Stimulated activated naive CD8-positive, alpha-beta T cell treated with anti-CD3 and anti-CD28 coated beads, Interleukin-15, amount 100 ng/mL, for 72 hours (primary cell): ENCODE data around the gene EIF2B5.
"Not testable (repeated sequence)": the region's sequence is repeated elsewhere in the genome, so short reads cannot be mapped to it uniquely, and the experiment has no call there.

Source experiments
- ATAC-seq: fragments of 150-1000 bp; cut with Tn5 transposase; 2 replicates; pipeline ENCODE4 v1.10.0; 2021; ENCODE audit warnings: mild to moderate bottlenecking, moderate library complexity
- DNase-seq, 2 donors: peaks; one replicate each; pipeline ENCODE4 v3.0.0; 2021 to 2022
- H3K27ac Mint-ChIP-seq, 2 donors: one replicate each; pipeline ENCODE4 v1.8.0; 2022; ENCODE audit warnings: mild to moderate bottlenecking in 2 of 2, mixed read lengths in 2 of 2, moderate library complexity in 2 of 2
- H3K27me3 Mint-ChIP-seq: one replicate; pipeline ENCODE4 v1.8.0; 2022; ENCODE audit warnings: mixed read lengths
- H3K4me1 Mint-ChIP-seq: one replicate; pipeline ENCODE4 v1.8.0; 2022; ENCODE audit warnings: mild to moderate bottlenecking, mixed read lengths
- H3K4me3 Mint-ChIP-seq, 2 donors: one replicate each; pipeline ENCODE4 v1.8.0; 2022; ENCODE audit warnings: mild to moderate bottlenecking in 2 of 2, mixed read lengths in 2 of 2, moderate library complexity in 1 of 2
- H3K9me3 Mint-ChIP-seq, 2 donors: one replicate each; pipeline ENCODE4 v1.8.0; 2022; ENCODE audit warnings: mixed read lengths in 2 of 2

The EIF2B5 gene

GRCh38 chr3:184160456-184160855, 25.3 kb downstream of the EIF2B5 start:
- H3K9me3 Mint-ChIP-seq = no peaks in the 10 kb centered on the region
- no peak overlapping the region for H3K27ac Mint-ChIP-seq
- H3K4me3 Mint-ChIP-seq = no peak overlapping the region
- H3K4me1 Mint-ChIP-seq = peaks cover 37% of the 10 kb centered on the region
- DNase-seq (no peak), ATAC-seq (no peak)
- H3K27me3 Mint-ChIP-seq = no peaks in the 10 kb centered on the region

- not testable (repeated sequence) for H3K4me3 Mint-ChIP-seq, H3K9me3 Mint-ChIP-seq, ATAC-seq, H3K27ac Mint-ChIP-seq, DNase-seq, H3K27me3 Mint-ChIP-seq
- peaks cover 26% of the 10 kb centered on the region for H3K4me1 Mint-ChIP-seq
Measured at GRCh38 chr3:184162571-184163070, 27.5 kb downstream of the EIF2B5 start.

GRCh38 chr3:184164648-184165330, 29.6 kb downstream of the EIF2B5 start:
- no peaks in the 10 kb centered on the region for H3K27me3 Mint-ChIP-seq
- H3K9me3 Mint-ChIP-seq = no peaks in the 10 kb centered on the region
- ATAC-seq = no peak
- DNase-seq = no peak
- H3K4me1 Mint-ChIP-seq = peaks cover 16% of the 10 kb centered on the region
- H3K4me3 Mint-ChIP-seq = no peak overlapping the region
- no peak overlapping the region for H3K27ac Mint-ChIP-seq

- Mint-ChIP-seq H3K9me3 (no peaks in the 10 kb centered on the region), H3K4me1 (peaks cover 10% of the 10 kb centered on the region), H3K27ac (no peak overlapping the region), H3K4me3 (no peak overlapping the region), H3K27me3 (no peaks in the 10 kb centered on the region)
- DNase-seq = no peak
- no peak for ATAC-seq
Measured at GRCh38 chr3:184165543-184165942, 30.4 kb downstream of the EIF2B5 start.

GRCh38 chr3:184166671-184167070, 31.5 kb downstream of the EIF2B5 start:
- Mint-ChIP-seq H3K27ac (no peak overlapping the region), H3K9me3 (no peaks in the 10 kb centered on the region), H3K4me1 (peaks cover 10% of the 10 kb centered on the region), H3K4me3 (no peak overlapping the region), H3K27me3 (no peaks in the 10 kb centered on the region)
- no peak for DNase-seq
- no peak for ATAC-seq

GRCh38 chr3:184167786-184168185, 32.6 kb downstream of the EIF2B5 start:
- no peaks in the 10 kb centered on the region for H3K27me3 Mint-ChIP-seq
- H3K4me3 Mint-ChIP-seq = no peak overlapping the region
- ATAC-seq (no peak), DNase-seq (no peak)
- H3K27ac Mint-ChIP-seq = no peak overlapping the region
- peaks cover 14% of the 10 kb centered on the region for H3K4me1 Mint-ChIP-seq
- no peaks in the 10 kb centered on the region for H3K9me3 Mint-ChIP-seq

- no peak for ATAC-seq
- Mint-ChIP-seq H3K27me3 (no peaks in the 10 kb centered on the region), H3K4me3 (no peak overlapping the region), H3K27ac (no peak overlapping the region), H3K9me3 (no peaks in the 10 kb centered on the region), H3K4me1 (peaks cover 14% of the 10 kb centered on the region)
- DNase-seq = no peak
Measured at GRCh38 chr3:184168363-184169120, 33.4 kb downstream of the EIF2B5 start.

GRCh38 chr3:184169896-184170875, 35.0 kb downstream of the EIF2B5 start:
- no peak for DNase-seq
- H3K4me1 Mint-ChIP-seq = peaks cover 22% of the 10 kb centered on the region
- no peak for ATAC-seq
- no peak overlapping the region for H3K27ac Mint-ChIP-seq
- no peaks in the 10 kb centered on the region for H3K9me3 Mint-ChIP-seq
- H3K4me3 Mint-ChIP-seq = no peak overlapping the region
- H3K27me3 Mint-ChIP-seq = no peaks in the 10 kb centered on the region

- ATAC-seq = no peak
- Mint-ChIP-seq H3K4me3 (no peak overlapping the region), H3K27me3 (no peaks in the 10 kb centered on the region), H3K27ac (no peak overlapping the region), H3K4me1 (peaks cover 35% of the 10 kb centered on the region), H3K9me3 (no peaks in the 10 kb centered on the region)
- no peak for DNase-seq
Measured at GRCh38 chr3:184171562-184171961, 36.4 kb downstream of the EIF2B5 start.

- Mint-ChIP-seq H3K4me1 (peaks cover 47% of the 10 kb centered on the region), H3K9me3 (no peaks in the 10 kb centered on the region), H3K4me3 (no peak overlapping the region), H3K27me3 (no peaks in the 10 kb centered on the region), H3K27ac (no peak overlapping the region)
- ATAC-seq (no peak), DNase-seq (no peak)
Measured at GRCh38 chr3:184172681-184173373, 37.7 kb downstream of the EIF2B5 start.

GRCh38 chr3:184173374-184173722, 38.2 kb downstream of the EIF2B5 start:
- ATAC-seq (no peak), DNase-seq (no peak)
- no peak overlapping the region for H3K27ac Mint-ChIP-seq
- no peaks in the 10 kb centered on the region for H3K27me3 Mint-ChIP-seq
- no peak overlapping the region for H3K4me3 Mint-ChIP-seq
- peaks cover 52% of the 10 kb centered on the region for H3K4me1 Mint-ChIP-seq
- H3K9me3 Mint-ChIP-seq = no peaks in the 10 kb centered on the region

GRCh38 chr3:184174284-184174645, 39.1 kb downstream of the EIF2B5 start:
- Mint-ChIP-seq H3K27ac (peak overlapping the region in 1 of 2 donors; percentile 3), H3K4me3 (peak overlapping the region; percentile 92 to 98), H3K27me3 (no peaks in the 10 kb centered on the region), H3K4me1 (peaks cover 54% of the 10 kb centered on the region), H3K9me3 (no peaks in the 10 kb centered on the region)
- ATAC-seq (peak; percentile 2), DNase-seq (no peak)

GRCh38 chr3:184174646-184175492, 39.7 kb downstream of the EIF2B5 start, which contains the start of gene AP2M1:
TSS of gene AP2M1 (plus strand) at chr3:184174855. CDS start at chr3:184176994, 2,139 bp downstream.
- peak within 1 kb of the TSS; percentile 79 to 82 for H3K27ac Mint-ChIP-seq
- H3K9me3 Mint-ChIP-seq = no peaks in the 10 kb centered on the region
- peaks cover 54% of the 10 kb centered on the region for H3K4me1 Mint-ChIP-seq
- peak within 1 kb of the TSS; percentile 92 to 98 for H3K4me3 Mint-ChIP-seq
- H3K27me3 Mint-ChIP-seq = no peaks in the 10 kb centered on the region
- DNase-seq (peak; percentile 97 to 98), ATAC-seq (peak; percentile 95)

GRCh38 chr3:184175506-184175905, 40.3 kb downstream of the EIF2B5 start:
- Mint-ChIP-seq H3K27me3 (no peaks in the 10 kb centered on the region), H3K4me3 (peak overlapping the region; percentile 92 to 98), H3K27ac (peak overlapping the region; percentile 79 to 82), H3K9me3 (no peaks in the 10 kb centered on the region), H3K4me1 (peaks cover 54% of the 10 kb centered on the region)
- ATAC-seq (no peak), DNase-seq (no peak)
